ENCODE data around the gene PLXNA4. TPM values are rescaled to one million over a fixed set of nuclear protein-coding genes. Genes with fewer than 3 reads are reported as not detected.

PLXNA4 gene
- total RNA-seq, 4 donors from 2014 or later, result 0.31 to 0.66 (median 0.43) TPM

DNA sequence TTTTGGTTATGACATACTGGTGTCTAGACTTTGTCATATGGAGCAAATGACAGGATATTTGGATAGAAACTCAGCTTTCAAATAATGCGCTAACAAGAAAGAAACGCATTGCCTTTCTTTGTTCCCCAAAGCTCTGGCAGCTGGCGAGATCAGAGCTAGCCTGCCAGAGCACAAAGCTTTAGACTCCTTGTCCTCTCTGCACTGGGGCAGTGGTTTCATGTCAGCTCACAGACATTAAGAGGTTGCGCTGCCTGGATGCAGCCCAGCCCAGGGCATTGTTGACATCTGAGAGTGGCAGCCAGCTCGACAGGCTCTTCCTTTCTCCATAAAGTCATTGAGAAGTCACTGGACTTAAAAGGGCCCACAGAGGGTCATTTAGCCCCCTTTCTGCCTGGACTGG lies 212.0 kb downstream of the PLXNA4 start:
- Histone ChIP-seq H3K27ac (no peak overlapping the region), H3K9me3 (no peaks in the 10 kb centered on the region), H3K4me3 (no peak overlapping the region), H3K27me3 (no peaks in the 10 kb centered on the region), H3K4me1 (no peaks in the 10 kb centered on the region), H3K36me3 (no peaks in the 10 kb centered on the region)
- TF ChIP-seq, protein P1, sequence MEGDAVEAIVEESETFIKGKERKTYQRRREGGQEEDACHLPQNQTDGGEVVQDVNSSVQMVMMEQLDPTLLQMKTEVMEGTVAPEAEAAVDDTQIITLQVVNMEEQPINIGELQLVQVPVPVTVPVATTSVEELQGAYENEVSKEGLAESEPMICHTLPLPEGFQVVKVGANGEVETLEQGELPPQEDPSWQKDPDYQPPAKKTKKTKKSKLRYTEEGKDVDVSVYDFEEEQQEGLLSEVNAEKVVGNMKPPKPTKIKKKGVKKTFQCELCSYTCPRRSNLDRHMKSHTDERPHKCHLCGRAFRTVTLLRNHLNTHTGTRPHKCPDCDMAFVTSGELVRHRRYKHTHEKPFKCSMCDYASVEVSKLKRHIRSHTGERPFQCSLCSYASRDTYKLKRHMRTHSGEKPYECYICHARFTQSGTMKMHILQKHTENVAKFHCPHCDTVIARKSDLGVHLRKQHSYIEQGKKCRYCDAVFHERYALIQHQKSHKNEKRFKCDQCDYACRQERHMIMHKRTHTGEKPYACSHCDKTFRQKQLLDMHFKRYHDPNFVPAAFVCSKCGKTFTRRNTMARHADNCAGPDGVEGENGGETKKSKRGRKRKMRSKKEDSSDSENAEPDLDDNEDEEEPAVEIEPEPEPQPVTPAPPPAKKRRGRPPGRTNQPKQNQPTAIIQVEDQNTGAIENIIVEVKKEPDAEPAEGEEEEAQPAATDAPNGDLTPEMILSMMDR (IDR thresholded peaks at IDR 0.05 in 4 of 5, conservative IDR thresholded peaks at IDR 0.05 in 1 of 5), result no peak
- no peak for TF ChIP-seq POLR2A (IDR thresholded peaks at IDR 0.05)
- in situ Hi-C loops (cut with MboI; ENCODE audit: low sequenced_read_pairs in 4 of 4) (no loop called here), intact Hi-C loops (cut with DNase I; ENCODE audit: low total_unique reads) (no loop called here)
- DNase-seq, result no peak
- no peak for ATAC-seq

DNA sequence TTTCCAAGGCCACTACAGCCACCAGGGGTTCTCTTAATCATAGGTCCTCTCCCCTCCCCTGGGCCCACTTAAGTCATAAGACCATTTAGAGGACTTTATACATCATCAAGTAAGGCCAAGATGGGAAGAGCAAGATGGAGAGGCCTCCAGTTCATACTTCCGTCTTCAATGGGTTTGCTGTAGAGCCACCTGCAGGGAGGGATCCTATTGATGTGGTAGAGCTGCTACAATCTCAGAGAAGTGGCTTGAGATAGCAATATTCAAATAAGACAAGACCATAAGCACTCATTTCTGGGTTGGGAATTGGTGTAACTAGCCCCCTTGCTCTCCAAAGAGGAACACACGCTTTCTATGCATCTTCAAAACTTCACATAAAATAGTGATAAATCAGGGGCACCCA lies 214.2 kb downstream of the PLXNA4 start:
- ATAC-seq (no peak), DNase-seq (no peak)
- in situ Hi-C loops (cut with MboI; ENCODE audit: low sequenced_read_pairs in 4 of 4) (no loop called here), intact Hi-C loops (cut with DNase I; ENCODE audit: low total_unique reads) (no loop called here)
- no peak for TF ChIP-seq POLR2A (IDR thresholded peaks at IDR 0.05)
- TF ChIP-seq, protein P1 (IDR thresholded peaks at IDR 0.05 in 4 of 5, conservative IDR thresholded peaks at IDR 0.05 in 1 of 5), result no peak
- no peaks in the 10 kb centered on the region for H3K4me1 ChIP-seq
- H3K9me3 ChIP-seq, result no peaks in the 10 kb centered on the region
- H3K36me3 ChIP-seq, result no peaks in the 10 kb centered on the region
- H3K4me3 ChIP-seq, result no peak overlapping the region
- H3K27ac ChIP-seq, result no peak overlapping the region
- H3K27me3 ChIP-seq, result no peaks in the 10 kb centered on the region

DNA sequence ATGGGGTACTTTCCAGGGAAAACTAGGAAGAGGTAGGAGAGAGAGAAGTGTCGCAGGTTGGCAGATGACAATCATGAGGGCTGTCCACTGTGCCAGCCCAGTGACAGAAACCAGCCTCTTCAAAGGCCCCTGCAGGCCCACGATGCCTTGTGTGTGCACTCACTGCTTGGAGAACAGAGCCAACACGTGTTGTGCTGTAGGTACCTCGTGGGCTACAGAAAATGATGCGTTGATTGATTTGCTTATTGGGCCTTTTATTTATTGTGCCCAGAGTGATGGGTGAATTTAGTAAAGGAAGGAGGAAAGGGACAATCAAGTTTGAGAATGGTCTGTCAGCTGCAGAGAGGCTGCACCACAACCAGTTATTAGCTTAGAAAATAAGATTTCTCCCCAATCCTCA lies 215.1 kb downstream of the PLXNA4 start:
- H3K27me3 ChIP-seq, result no peaks in the 10 kb centered on the region
- no peaks in the 10 kb centered on the region for H3K4me1 ChIP-seq
- DNase-seq, result no peak
- ATAC-seq, result no peak
- intact Hi-C loops (cut with DNase I; ENCODE audit: low total_unique reads), result no loop called here
- no peak overlapping the region for H3K4me3 ChIP-seq
- in situ Hi-C loops (cut with MboI; ENCODE audit: low sequenced_read_pairs in 4 of 4), result no loop called here
- no peaks in the 10 kb centered on the region for H3K9me3 ChIP-seq
- no peak overlapping the region for H3K27ac ChIP-seq
- no peaks in the 10 kb centered on the region for H3K36me3 ChIP-seq
- TF ChIP-seq, protein P1 (IDR thresholded peaks at IDR 0.05 in 4 of 5, conservative IDR thresholded peaks at IDR 0.05 in 1 of 5), result no peak
- no peak for TF ChIP-seq POLR2A (IDR thresholded peaks at IDR 0.05)

DNA sequence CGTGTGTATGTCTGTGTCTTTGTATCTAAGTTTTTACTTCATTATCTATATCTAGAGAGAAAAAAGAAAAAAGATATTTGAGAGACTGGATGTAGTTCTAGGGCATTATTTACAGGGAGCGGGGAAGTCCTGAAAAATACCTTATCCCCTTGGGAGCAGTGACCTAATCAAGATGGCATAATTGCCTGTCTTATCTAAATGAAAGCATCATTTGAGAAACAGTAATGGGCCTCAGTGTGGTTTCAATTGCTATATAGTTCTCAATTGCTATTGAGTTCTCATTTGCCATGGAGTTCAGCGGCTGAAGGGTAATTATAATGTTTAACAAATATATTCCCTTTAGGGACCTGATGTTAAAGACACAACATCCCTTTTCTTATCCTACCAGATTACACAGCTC lies 216.5 kb downstream of the PLXNA4 start:
- DNase-seq, result no peak
- in situ Hi-C loops (cut with MboI; ENCODE audit: low sequenced_read_pairs in 4 of 4) (no loop called here), intact Hi-C loops (cut with DNase I; ENCODE audit: low total_unique reads) (no loop called here)
- H3K36me3 ChIP-seq, result no peaks in the 10 kb centered on the region
- H3K4me3 ChIP-seq, result no peak overlapping the region
- ATAC-seq, result no peak
- no peaks in the 10 kb centered on the region for H3K27me3 ChIP-seq
- H3K4me1 ChIP-seq, result no peaks in the 10 kb centered on the region
- no peak overlapping the region for H3K27ac ChIP-seq
- TF ChIP-seq POLR2A (IDR thresholded peaks at IDR 0.05), result no peak
- TF ChIP-seq, protein P1 (IDR thresholded peaks at IDR 0.05 in 4 of 5, conservative IDR thresholded peaks at IDR 0.05 in 1 of 5), result no peak
- H3K9me3 ChIP-seq, result no peaks in the 10 kb centered on the region

DNA sequence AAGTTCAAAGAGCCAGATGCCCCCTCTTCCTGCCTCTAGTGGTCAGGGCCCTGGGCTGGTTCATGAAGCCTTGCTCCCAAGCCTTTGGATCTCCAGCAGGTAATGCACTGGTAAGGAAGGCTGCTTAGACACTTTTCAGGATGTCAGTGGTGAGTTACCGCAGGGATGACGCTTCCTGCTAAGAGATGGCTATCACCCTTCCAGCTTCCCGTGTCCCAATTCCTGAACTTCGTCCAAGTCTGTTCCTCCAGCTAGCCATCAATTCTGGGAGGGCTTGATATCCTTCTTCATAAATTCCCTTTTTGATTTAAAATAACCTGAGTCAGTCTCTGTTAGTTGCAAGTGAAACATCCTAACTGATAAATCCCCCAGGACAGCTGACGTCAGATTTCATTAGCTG lies 221.2 kb downstream of the PLXNA4 start:
- H3K9me3 ChIP-seq, result no peaks in the 10 kb centered on the region
- no peak for TF ChIP-seq POLR2A (IDR thresholded peaks at IDR 0.05)
- TF ChIP-seq, protein P1 (IDR thresholded peaks at IDR 0.05 in 4 of 5, conservative IDR thresholded peaks at IDR 0.05 in 1 of 5), result no peak
- ATAC-seq, result no peak
- peaks cover 0 to 6% (median 0%) of the 10 kb centered on the region in 3 donors for H3K27me3 ChIP-seq
- peaks cover 0 to 10% of the 10 kb centered on the region in 2 donors for H3K4me1 ChIP-seq
- no peak overlapping the region for H3K4me3 ChIP-seq
- intact Hi-C loops (cut with DNase I; ENCODE audit: low total_unique reads), result no loop called here
- no peak for DNase-seq
- no peaks in the 10 kb centered on the region for H3K36me3 ChIP-seq
- H3K27ac ChIP-seq, result no peak overlapping the region
- in situ Hi-C loops (cut with MboI; ENCODE audit: low sequenced_read_pairs in 4 of 4), result no loop called here
